ENCODE measurements around the gene PTPRO.

GRCh38 chr12:15555446-15555845 is 233.1 kb downstream of the PTPRO start:
- TF ChIP-seq RAD21 (IDR thresholded peaks at IDR 0.05): no peak
- no peak for TF ChIP-seq ATF3 (IDR thresholded peaks at IDR 0.05)
- TF ChIP-seq CTCF (IDR thresholded peaks at IDR 0.05; ENCODE audit: low read depth, low read length, missing input control): no peak
- no peak for TF ChIP-seq TAF1 (conservative IDR thresholded peaks at IDR 0.05)
- no peak for TF ChIP-seq YY1 (IDR thresholded peaks at IDR 0.05)
- no peak for TF ChIP-seq MAX (IDR thresholded peaks at IDR 0.05)
- TF ChIP-seq JUND (IDR thresholded peaks at IDR 0.05): no peak
- no peak for TF ChIP-seq REST (IDR thresholded peaks at IDR 0.05)
- no peak for TF ChIP-seq SP1 (IDR thresholded peaks at IDR 0.05)
- no peak for TF ChIP-seq EGR1 (IDR thresholded peaks at IDR 0.05; ENCODE audit: low read depth in 2 of 2)
- TF ChIP-seq HNF4A (conservative IDR thresholded peaks at IDR 0.05): no peak

Measured in liver (tissue), 3 donors.